ENCODE data around the gene HRH4. TPM values are rescaled to one million over a fixed set of nuclear protein-coding genes. Genes with fewer than 3 reads are reported as not detected.

Gene HRH4
- total and polyA plus RNA-seq, 2 of the 13 experiments (the other 11 are each of a cell fraction or from before 2014, with no cell fraction given): not detected

DNA sequence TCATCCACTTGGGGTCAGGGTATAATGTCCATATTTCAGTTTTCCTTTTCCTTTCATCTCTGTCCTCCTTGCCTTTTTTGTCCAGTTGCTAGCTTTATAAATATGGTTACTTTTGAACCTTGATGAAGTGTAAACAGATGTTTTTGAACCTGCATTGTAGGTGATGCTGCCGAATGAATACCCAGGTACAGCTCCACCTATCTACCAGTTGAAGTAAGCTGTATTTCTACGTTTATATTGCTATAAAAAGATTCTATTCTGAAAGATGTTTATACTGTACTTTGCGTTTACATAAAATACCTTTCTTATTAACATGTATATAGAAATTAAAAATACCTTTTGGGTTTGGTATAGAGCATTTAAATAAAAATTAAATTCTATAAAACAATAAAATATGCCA is 31.7 kb upstream of the HRH4 start (continued):
- TF ChIP-seq, protein P1, sequence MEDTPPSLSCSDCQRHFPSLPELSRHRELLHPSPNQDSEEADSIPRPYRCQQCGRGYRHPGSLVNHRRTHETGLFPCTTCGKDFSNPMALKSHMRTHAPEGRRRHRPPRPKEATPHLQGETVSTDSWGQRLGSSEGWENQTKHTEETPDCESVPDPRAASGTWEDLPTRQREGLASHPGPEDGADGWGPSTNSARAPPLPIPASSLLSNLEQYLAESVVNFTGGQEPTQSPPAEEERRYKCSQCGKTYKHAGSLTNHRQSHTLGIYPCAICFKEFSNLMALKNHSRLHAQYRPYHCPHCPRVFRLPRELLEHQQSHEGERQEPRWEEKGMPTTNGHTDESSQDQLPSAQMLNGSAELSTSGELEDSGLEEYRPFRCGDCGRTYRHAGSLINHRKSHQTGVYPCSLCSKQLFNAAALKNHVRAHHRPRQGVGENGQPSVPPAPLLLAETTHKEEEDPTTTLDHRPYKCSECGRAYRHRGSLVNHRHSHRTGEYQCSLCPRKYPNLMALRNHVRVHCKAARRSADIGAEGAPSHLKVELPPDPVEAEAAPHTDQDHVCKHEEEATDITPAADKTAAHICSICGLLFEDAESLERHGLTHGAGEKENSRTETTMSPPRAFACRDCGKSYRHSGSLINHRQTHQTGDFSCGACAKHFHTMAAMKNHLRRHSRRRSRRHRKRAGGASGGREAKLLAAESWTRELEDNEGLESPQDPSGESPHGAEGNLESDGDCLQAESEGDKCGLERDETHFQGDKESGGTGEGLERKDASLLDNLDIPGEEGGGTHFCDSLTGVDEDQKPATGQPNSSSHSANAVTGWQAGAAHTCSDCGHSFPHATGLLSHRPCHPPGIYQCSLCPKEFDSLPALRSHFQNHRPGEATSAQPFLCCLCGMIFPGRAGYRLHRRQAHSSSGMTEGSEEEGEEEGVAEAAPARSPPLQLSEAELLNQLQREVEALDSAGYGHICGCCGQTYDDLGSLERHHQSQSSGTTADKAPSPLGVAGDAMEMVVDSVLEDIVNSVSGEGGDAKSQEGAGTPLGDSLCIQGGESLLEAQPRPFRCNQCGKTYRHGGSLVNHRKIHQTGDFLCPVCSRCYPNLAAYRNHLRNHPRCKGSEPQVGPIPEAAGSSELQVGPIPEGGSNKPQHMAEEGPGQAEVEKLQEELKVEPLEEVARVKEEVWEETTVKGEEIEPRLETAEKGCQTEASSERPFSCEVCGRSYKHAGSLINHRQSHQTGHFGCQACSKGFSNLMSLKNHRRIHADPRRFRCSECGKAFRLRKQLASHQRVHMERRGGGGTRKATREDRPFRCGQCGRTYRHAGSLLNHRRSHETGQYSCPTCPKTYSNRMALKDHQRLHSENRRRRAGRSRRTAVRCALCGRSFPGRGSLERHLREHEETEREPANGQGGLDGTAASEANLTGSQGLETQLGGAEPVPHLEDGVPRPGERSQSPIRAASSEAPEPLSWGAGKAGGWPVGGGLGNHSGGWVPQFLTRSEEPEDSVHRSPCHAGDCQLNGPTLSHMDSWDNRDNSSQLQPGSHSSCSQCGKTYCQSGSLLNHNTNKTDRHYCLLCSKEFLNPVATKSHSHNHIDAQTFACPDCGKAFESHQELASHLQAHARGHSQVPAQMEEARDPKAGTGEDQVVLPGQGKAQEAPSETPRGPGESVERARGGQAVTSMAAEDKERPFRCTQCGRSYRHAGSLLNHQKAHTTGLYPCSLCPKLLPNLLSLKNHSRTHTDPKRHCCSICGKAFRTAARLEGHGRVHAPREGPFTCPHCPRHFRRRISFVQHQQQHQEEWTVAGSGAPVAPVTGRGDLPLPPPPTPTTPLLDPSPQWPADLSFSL (CRISPR knock-in tag; IDR thresholded peaks at IDR 0.05): no peak
- no peak for TF ChIP-seq FOXK2 (IDR thresholded peaks at IDR 0.05)
- TF ChIP-seq ARID4A (CRISPR knock-in tag; IDR thresholded peaks at IDR 0.05; ENCODE audit: borderline replicate concordance): no peak
- TF ChIP-seq, protein P2, sequence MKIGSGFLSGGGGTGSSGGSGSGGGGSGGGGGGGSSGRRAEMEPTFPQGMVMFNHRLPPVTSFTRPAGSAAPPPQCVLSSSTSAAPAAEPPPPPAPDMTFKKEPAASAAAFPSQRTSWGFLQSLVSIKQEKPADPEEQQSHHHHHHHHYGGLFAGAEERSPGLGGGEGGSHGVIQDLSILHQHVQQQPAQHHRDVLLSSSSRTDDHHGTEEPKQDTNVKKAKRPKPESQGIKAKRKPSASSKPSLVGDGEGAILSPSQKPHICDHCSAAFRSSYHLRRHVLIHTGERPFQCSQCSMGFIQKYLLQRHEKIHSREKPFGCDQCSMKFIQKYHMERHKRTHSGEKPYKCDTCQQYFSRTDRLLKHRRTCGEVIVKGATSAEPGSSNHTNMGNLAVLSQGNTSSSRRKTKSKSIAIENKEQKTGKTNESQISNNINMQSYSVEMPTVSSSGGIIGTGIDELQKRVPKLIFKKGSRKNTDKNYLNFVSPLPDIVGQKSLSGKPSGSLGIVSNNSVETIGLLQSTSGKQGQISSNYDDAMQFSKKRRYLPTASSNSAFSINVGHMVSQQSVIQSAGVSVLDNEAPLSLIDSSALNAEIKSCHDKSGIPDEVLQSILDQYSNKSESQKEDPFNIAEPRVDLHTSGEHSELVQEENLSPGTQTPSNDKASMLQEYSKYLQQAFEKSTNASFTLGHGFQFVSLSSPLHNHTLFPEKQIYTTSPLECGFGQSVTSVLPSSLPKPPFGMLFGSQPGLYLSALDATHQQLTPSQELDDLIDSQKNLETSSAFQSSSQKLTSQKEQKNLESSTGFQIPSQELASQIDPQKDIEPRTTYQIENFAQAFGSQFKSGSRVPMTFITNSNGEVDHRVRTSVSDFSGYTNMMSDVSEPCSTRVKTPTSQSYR (CRISPR knock-in tag; IDR thresholded peaks at IDR 0.05; ENCODE audit: borderline replicate concordance): no peak
- TF ChIP-seq, protein P3, sequence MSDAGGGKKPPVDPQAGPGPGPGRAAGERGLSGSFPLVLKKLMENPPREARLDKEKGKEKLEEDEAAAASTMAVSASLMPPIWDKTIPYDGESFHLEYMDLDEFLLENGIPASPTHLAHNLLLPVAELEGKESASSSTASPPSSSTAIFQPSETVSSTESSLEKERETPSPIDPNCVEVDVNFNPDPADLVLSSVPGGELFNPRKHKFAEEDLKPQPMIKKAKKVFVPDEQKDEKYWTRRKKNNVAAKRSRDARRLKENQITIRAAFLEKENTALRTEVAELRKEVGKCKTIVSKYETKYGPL (CRISPR knock-in tag; IDR thresholded peaks at IDR 0.05): no peak
- no peak for TF ChIP-seq PCBP2 (optimal IDR thresholded peaks at IDR 0.05; ENCODE audit: low read depth, low read length, poor library complexity, severe bottlenecking)
